Measurements from ENCODE around the gene ZNF610.
"Not testable (repeated sequence)": the region's sequence is repeated elsewhere in the genome, so short reads cannot be mapped to it uniquely, and the experiment has no call there.

The ZNF610 gene

DNA sequence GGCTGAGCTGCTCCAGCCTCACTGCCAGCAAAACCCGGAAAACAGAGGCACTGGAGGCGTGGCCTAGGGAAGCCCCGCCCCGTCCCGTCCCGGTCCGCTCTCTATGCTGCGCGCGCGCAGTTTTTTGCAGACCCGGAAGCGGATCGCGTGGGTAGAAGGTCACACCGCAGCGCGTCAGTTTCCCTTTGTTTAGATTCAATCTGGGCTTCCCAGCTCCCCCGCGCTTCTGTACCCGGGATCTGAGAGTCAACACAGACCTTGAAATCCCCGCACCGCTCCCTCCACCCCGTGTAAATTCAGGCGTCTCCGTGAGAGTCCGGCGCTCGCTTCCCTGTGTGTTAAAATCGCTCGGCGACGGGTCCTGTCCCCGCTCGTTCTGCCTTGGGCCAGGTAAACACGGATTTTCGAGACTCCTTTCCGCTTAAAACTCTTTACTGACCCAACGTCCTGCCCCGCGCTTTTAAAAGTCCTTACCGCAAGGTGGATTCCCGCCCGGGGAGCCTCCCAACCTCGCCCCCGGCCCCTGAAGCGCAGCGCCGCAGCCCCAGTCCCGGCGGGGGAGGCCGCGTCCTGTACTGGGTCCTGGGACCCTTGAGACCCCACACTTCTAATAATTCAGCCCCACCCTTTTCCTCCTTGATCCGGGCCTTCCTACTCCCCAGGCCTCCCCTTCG is at the start of gene ZNF610:
Gene ZNF610, plus strand, starts transcription at position 127 of the 674 bp plus-strand sequence. CDS start 12,930 bp downstream, outside the sequence.
- DNase-seq, result peak; percentile 81

DNA sequence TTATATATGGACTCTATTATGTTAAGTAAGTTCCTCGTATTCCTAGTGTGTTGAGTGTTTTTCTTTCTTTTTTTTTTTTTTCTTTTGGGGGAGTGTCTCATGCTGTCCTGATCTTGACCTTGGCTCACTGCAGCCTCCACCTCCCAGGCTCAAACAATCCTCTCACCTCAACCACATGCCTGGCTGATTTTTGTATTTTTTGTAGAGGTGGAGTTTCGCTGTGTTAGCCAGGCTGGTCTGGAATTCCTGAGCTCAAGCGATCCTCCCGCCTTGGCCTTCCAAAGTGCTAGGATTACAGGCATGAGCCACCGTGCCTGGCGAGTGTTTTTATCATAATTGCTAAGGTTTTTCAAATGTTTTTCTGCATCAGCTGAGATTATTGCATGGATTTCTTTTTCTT is 49.8 kb upstream of the ZNF610 start:
- no peak for DNase-seq

DNA sequence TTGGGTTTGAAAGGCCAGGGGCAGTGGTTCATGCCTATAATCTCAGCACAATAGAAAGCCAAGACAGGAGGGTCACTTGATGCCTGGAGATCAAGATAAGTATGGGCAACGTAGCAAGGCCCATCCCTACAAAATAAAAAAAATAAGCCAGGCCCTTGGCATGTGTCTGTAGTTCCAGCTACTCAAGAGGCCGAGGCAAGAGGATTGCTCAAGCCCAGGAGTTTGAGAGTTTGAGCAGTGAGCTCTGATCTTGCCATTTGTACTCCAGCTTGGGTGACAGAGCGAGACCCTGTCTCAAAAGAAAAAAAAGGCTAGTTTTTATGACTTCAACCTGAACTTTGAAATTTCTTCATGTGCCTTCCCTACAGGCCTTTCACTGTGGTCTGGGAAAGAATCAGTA is 44.3 kb upstream of the ZNF610 start:
- no peak for DNase-seq

DNA sequence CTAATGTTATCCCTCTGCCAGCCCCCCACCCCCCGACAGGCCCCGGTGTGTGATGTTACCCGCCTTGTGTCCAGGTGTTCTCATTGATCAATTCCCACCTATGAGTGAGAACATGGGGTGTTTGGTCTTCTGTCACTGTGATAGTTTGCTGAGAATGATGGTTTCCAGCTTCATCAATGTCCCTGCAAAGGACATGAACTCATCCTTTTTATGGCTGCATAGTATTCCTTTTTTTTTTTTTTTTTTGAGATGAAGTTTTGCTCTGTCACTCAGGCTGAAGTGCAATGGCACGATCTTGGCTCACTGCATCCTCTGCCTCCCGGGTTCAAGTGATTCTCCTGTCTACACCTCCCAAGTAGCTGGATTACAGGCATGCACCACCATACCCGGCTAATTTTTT is 43.1 kb upstream of the ZNF610 start:
- DNase-seq, result not testable (repeated sequence)

DNA sequence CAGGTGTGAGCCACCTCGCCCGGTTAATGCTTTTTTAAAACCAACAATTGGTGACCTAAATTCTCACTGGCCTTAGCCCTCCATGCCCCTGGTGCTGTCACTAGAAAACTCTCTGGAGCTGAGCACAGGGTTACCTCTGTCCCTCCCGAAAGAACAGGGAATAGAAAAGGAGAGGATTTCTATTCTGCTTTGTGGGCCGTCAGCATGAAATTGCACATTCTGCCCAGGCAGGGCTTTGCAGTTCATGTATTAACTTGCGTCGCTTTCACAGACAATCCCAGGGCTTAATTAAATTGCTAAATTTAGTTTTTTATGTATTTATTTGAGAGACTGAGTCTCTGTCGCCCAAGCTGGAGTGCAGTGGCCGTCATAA is 39.7 kb upstream of the ZNF610 start:
- DNase-seq, result no peak

DNA sequence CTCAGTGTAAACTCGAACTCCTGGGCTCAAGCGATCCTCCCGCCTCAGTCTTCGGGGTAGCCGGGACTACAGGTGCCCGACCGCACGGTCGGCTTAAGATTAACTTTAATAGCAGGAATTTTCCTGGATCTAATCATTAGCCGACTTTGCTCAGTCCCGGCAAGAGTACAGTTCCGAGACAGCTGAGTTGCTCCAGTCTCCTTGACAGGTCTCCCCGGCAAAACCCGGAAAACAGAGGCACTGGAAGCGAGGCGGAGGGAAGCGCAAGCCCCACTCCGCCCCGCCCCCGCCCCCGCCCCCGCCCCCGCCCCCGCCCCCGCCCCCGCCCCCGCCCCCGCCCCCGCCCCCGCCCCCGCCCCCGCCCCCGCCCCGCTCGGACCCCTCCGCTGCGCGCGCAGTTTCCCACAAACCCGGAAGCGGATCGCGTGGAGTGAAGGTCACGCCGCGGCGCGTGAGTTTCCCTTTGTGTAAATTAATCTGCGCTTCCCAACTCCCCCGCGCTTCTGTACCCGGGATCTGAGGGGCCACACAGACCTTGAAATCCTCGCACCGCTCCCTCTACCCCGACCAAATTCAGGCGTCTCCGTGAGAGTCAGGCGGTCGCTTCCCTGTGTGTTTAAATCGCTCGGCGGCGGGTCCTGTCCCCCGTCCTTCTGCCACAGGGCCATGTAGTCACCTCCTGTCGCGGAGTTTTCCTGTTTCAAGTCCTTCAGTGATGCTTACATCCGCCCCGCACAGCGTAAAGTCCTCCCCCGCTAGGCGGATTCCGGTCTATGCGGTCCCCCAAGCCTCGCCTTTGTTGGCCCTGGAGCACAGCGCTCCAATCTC is 39.1 kb upstream of the ZNF610 start, which contains the start of gene ZNF480:
Gene ZNF480, plus strand, starts transcription at position 397 of the 828 bp plus-strand sequence. CDS start 3,244 bp downstream, outside the sequence.
- DNase-seq, result peak; percentile 66

DNA sequence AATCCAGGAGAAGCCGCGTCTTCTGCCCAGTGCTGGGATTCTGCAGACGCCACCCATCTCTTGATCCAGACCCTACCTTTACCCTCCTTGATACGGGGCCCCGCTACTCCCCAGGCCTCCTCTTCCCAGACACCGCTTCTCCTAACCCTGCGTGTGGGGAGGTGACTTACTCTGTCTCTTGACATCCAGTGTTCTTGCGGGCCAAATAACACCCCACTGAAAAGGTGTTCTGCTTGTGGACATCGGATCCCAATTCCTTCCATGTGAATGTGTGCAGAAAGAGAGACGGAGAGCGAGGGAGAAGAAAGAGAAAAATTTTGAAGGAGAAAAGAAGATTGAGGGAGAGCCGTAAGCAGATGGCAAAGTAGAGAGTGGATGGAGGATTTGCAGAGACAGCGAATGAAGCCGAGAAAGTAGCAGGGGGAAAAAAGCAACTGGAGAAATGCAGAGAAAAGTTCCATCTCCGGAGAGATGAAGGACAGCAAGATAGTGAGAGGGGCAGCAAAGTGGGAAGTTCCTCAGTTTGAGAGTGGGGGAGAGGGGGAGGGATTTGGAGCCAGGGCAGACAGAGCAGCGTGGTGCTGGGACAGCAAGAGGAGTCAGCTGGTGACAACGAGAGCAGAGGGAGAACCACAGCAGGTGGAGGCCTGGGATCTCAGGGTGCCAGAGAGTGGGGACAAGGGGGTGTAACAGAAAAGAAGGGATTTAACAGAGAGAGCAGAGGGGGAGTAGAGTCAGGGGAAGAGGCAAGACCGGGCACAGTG is 38.3 kb upstream of the ZNF610 start:
- peak; percentile 23 for DNase-seq

DNA sequence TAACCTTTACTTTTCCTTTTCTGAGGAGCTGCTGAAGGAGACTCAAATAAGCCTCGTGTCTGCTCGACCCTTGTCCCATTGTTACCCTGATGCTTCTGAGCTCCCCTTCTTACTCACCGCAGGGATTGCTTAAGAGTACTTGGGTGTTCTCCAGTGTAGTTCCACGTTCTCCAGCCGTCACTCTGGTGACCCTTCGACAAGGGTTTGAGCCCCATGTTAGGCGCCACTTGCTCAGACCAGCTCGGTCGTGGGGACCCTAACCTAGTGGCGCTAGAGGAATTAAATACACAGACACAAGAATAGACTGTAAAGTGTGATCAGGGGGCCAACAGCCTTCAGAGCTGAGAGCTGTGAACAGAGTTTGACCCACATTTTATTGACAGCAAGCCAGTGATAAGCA is 28.8 kb upstream of the ZNF610 start:
- peak; percentile 8 for DNase-seq

DNA sequence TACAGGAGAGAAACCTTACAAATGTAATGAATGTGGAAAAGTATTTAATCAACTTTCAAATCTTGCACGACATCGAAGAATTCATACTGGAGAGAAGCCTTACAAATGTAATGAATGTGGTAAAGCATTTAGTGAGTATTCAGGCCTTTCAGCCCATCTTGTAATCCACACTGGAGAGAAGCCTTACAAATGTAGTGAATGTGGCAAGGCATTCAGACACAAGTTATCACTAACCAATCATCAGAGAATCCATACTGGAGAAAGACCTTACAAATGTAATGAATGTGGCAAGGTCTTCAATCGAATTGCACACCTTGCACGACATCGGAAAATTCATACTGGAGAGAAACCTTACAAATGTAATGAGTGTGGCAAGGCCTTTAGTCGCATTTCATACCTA is 13.6 kb upstream of the ZNF610 start:
- no peak for DNase-seq

DNA sequence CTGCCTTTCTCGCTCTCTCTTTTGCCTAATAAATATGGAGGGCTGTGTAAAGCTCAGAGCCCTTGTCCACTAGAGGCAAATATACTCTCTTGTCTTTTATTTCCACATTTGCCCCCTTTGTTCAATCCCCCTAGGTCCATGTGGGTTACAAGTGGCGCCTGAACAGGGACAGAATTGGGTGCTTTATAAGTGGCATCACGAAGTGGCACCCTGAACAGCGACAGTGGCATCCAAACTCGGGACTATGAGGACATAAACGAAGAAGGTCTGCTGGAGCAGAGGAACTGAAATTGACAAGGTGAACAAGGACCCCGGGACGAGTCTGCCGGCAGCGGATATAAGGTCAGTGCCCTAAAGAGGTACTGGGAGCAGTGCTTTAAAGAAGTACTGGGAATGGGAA is 4.3 kb upstream of the ZNF610 start:
- DNase-seq, result no peak

DNA sequence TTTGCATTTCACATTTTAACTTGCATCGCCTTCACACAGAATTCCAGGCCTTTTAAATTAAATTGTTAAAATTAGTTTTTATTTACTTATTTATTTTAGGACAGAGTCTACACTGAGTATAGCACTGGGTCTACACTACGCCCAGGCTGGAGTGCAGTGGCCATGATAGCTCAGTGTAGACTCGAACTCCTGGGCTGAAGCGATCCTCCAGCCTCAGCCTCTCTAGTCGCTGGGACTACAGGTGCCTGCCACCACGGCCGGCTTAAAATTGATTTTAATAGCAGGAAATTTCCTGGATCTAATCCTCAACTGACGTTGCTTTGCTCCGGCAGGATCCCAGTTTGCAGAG is 301 bp upstream of the ZNF610 start:
- DNase-seq, result no peak

DNA sequence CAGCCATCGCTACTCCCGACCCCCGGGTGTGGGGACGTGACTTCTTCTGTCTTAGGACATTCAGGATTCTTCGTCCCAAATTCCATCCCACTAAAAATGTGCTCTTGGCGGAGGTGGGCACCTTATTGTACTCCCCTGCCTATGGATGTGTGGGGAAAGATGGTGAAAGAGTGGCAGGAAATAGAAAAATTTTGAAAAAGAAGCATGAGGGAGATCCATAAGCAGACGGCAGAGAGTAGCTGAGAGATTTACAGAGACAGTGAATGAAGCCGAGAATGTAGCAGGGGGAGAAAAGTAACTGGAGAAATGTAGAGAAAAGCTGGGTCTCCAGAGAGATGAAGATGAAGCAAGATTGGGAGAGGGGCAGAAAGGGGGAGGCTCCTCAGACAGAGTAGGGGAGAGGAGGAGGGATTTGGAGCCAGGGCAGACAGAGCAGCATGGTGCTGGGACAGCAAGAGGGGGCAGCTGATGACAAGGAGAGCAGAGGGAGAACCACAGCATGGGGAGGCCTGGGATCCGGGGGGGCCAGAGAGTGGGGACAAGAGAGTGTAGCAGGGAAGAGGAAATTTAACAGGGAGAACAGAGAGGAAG is 843 bp downstream of the ZNF610 start:
- peak; percentile 8 for DNase-seq

DNA sequence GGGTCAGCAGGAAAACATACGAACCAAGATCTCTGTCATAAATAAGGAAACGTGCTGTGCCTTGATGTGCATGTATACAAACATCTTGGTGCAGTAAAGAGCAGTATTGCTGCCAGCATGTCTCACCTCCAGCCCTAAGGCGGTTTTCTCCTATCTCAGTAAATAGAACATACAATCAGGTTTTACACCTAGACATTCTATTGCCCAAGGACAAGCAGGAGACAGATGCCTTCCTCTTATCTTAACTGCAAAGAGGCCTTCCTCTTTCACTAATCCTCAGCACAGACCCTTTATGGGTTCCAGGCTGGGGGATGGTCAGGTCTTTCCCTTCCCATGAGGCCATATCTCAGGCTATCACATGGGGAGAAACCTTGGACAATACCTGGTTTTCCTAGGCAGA is 3.0 kb downstream of the ZNF610 start:
- not testable (repeated sequence) for DNase-seq

DNA sequence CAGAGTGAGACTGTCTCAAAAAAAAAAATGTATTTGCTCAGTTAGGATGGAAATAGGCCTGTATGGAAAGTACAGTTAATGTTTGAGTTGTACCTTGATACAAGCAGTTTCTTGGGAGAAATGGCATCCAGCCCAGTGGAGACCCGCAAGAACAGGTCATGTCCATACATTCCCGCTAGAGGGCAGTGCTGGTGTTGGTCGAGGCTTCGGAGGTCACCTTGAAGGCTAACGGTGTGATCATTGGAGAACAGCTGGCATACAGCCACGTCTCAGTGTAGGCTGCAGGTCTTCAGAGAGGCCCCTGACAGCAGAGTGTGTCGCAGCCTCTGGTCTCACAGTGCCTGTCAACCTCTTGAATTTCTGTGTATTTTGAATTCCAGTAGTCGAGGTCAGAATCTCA is 7.5 kb downstream of the ZNF610 start:
- peak; percentile 7 for DNase-seq

DNA sequence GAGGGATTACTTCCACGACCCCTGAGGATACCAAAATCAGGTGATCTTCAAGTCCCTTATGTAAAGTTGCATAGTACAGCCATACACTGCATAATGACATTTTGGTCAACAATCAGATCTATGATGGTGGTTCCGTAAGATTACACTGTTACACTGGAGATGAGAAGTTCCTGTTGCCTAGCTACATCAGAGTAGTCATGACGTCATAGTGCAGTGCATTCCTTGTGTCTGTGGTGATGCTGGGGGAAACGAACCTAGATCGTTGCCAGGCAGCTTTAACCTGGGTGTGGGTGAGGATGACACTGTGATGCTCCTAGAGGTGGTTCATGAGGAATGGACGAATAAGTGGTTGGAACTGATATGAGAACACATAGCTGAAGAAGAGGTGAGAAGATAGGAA is 9.1 kb downstream of the ZNF610 start:
- no peak for DNase-seq

DNA sequence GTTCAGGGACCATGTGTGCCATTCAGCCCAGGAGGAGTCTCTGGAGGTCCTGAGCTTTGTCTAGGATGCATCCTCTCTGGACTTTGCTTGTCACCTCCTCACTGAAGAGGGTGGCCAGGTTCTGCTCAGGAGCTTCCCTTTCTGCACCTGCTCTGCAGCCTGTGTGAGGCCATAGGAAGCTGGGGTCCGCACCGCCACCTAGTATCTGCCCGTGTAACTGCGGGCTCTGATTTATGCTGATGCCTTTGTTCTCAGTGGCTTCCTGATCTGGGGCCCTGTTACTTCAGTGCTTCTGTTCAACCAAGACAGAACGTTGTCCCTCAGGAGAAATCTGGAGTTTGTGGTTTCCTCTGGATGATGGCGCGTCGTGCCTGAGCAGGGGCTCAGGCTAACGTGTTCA is 15.5 kb downstream of the ZNF610 start:
- DNase-seq, result no peak

DNA sequence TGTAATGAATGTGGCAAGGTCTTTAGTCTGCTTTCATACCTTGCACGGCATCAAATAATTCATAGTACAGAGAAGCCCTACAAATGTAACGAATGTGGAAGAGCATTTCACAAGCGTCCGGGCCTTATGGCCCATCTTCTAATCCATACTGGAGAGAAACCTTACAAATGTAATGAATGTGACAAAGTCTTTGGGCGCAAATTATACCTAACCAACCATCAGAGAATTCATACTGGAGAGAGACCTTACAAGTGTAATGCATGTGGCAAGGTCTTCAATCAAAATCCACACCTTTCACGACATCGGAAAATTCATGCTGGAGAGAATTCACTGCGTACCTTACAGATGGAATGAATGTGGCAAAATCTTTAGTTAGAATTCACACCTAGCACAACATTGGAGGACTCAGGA is 30.4 kb downstream of the ZNF610 start:
- no peak for DNase-seq

DNA sequence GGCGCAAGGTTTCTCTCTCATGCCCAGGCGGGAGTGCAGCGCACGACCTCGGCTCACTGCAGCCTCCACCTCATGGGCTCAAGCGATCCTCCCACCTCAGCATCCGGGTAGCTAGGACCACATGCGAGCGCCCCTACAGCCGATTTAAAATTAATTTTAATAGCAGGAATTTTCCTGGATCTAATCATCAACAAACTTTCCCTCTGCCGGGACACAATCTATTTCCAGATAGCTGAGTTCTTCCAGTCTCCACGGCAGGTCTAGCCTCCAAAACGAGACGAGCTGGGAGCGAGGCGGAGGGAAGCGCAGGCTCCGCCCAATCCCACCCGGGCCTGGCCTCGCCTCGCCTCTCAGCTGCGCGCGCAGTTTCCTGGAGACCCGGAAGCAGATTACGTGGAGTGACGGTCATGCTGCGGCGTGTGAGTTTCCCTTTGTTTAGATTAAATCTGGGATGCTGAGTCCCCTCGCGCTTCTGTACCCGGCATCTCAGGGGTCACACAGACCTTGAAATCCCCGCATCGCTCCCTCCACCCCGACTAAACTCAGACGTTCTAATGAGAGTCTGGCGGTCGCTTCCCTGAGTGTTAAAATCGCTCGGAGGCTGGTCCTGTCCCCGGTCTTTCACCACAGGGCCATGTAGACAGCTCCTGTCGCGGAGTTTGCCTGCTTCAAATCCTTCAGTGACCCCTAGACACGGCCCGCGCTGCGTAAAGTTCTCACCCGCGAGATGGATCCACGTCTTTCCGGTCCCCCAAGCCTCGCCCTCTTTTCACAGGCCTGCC is 33.7 kb downstream of the ZNF610 start, which contains the start of gene ZNF880:
Gene ZNF880, plus strand, starts transcription at position 365 of the 782 bp plus-strand sequence. Its CDS starts 43 bp downstream, at position 408.
- peak; percentile 95 for DNase-seq

DNA sequence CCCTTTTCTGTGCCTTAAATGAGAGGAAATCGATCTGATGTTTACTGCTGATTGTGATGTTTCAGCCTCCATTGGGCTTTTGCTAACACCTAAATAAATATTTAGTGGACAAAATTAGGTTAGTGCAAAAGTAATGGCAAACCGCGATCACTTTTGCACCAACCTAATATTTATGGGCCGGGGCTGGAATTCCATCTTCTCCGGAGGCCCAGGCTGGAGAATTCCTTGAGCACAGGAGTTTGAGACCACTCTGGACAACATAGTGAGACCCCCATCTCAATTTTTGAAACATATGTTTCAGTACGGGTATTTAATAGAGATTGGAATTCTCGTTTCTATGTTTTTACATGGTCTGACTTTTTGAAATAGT is 34.3 kb downstream of the ZNF610 start:
- DNase-seq, result no peak

DNA sequence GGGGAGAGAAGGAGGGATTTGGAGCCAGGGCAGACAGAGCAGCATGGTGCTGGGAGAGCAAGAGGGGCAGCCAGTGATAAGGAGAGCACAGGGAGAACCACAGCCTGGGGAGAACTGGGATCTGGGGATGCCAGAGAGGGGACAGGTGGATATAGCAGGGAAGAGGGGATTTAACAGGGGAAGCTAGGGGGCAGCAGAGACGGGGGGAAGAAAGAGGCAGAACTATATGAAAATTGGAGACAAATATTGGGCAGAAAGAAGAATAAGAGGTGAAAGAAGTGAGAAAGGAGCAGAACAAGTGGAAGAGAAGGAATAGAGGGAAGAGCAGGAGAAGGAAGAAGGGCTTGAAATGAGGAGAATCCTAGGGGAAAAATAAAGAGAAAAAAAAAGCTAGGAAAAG is 55.1 kb downstream of the ZNF610 start:
- DNase-seq, result no peak

DNA sequence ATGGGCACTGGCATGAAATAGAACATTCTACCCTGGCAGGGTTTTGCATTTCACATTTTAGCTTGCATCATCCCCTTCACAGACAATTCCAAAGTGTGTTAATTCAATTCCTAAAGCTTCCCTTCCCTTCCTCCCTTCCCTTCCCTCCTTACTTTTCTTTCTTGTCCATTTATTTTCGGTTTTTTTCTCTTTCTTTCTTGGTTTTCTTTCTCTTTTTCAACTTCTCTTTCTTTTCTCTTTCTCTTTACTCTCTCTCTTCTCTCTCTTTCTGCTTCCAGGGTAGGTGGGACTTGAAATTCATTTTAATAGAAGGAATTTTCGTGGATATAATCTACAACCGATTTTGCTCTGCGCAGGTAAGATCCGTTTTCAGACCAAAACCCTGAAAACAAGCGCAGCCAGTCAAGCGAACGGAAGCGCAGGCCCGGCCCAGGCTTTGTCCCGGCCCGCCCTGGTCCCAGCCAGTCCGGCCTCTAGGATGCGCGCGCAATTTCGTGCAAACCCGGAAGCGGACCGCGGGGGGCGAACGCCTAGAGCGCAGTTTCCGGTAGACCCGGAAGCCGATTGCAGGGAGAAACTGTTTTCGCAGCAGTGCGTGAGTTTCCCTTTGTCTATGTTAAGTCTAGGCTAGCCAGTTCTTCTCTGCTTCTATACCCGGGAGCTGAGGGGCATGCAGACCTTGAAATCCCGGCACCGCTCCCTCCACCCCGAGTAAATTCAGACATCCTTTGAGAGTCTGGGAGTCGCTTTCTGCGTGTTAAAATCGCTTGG is 61.5 kb downstream of the ZNF610 start, which contains the start of gene ZNF528:
Gene ZNF528, plus strand, starts transcription at position 540 of the 771 bp plus-strand sequence. CDS start 4,165 bp downstream, outside the sequence.
- DNase-seq, result peak; percentile 88
